ENCODE results near the gene SLFN12L.
"Not testable (repeated sequence)": the region's sequence is repeated elsewhere in the genome, so short reads cannot be mapped to it uniquely, and the experiment has no call there.

The SLFN12L gene

DNA sequence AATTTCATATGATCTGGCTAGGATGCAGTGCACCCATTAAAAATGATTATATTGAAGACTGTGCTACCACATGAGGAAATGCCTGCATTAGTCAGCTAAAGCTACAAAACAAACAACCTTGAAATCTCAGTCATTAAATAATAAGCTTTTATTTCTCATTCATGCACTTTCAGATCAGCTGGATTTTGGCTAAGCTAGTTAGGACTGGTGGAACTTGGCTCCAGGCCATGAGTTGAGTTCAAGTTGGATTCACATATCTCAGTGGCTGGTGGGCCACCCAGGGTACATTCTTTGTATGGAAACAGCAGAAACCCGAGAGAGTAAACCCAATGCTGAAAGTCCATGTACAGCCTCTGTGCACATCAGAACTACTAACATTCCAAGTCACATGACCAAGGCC, 6.4 kb upstream of the SLFN12L start:
- no peaks in the 10 kb centered on the region for H3K4me1 ChIP-seq (ENCODE audit: control insufficient read depth, insufficient read depth, low read length)
- H3K36me3 ChIP-seq (ENCODE audit: control insufficient read depth, insufficient read depth, low read length): no peaks in the 10 kb centered on the region
- H3K27ac ChIP-seq (ENCODE audit: low read length): no peak overlapping the region
- H3K27me3 ChIP-seq (ENCODE audit: control insufficient read depth, insufficient read depth, low read length): no peaks in the 10 kb centered on the region
- WGBS (ENCODE audit: insufficient coverage, insufficient read length): no CpG with 5 or more reads among the region's 1 CpG
- no peak for DNase-seq (ENCODE audit: low read depth, low spot score)
- H3K4me3 ChIP-seq (ENCODE audit: low read length): no peak overlapping the region
- no peaks in the 10 kb centered on the region for H3K9me3 ChIP-seq (ENCODE audit: control insufficient read depth, insufficient read depth, low read length)

DNA sequence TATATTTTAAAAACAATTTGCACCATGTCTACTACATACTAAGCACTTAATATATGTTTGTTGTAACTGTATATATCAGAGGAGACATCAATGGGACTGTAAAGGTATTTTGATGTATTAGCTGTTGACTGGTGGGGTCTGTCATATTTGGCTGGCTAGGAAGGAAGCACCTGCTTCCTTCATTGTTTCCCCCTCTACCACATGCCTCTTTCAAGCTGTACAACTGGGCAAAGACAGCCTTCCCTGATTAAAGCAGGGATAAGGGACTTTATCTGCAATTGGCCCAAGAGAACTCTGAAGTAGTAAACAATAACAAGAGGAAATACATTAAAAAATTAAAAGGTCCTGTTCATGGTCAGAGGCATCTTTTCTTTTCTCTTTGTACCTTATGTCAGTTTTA, 5.5 kb upstream of the SLFN12L start:
- Histone ChIP-seq H3K9me3 (ENCODE audit: control insufficient read depth, insufficient read depth, low read length) (no peaks in the 10 kb centered on the region), H3K4me3 (ENCODE audit: low read length) (no peak overlapping the region), H3K27me3 (ENCODE audit: control insufficient read depth, insufficient read depth, low read length) (no peaks in the 10 kb centered on the region), H3K36me3 (ENCODE audit: control insufficient read depth, insufficient read depth, low read length) (no peaks in the 10 kb centered on the region), H3K27ac (ENCODE audit: low read length) (no peak overlapping the region), H3K4me1 (ENCODE audit: control insufficient read depth, insufficient read depth, low read length) (no peaks in the 10 kb centered on the region)
- DNase-seq (ENCODE audit: low read depth, low spot score): no peak

DNA sequence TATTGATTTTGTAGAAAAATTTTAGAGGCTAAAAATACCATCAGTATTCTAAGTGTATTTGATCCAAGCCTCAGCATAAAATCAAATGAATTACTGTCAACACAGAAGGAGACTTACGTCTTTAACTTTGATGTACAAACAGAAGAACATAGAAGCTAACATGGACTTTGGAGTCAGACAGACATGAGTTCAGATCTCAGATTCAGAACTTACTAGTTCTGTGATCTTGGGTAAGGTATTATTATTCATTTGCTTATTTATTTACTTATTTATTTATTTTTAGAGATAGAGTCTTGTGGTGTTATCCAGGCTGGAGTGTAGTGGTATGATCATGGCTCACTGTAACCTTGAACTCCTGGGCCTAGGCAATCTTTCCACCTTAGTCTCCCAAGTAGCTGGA, 4.0 kb upstream of the SLFN12L start:
- no peaks in the 10 kb centered on the region for H3K9me3 ChIP-seq (ENCODE audit: control insufficient read depth, insufficient read depth, low read length)
- H3K36me3 ChIP-seq (ENCODE audit: control insufficient read depth, insufficient read depth, low read length): no peaks in the 10 kb centered on the region
- H3K27ac ChIP-seq (ENCODE audit: low read length): no peak overlapping the region
- no peaks in the 10 kb centered on the region for H3K4me1 ChIP-seq (ENCODE audit: control insufficient read depth, insufficient read depth, low read length)
- no peak overlapping the region for H3K4me3 ChIP-seq (ENCODE audit: low read length)
- WGBS (ENCODE audit: insufficient coverage, insufficient read length): no CpG with 5 or more reads among the region's 1 CpG
- no peak for DNase-seq (ENCODE audit: low read depth, low spot score)
- H3K27me3 ChIP-seq (ENCODE audit: control insufficient read depth, insufficient read depth, low read length): no peaks in the 10 kb centered on the region

DNA sequence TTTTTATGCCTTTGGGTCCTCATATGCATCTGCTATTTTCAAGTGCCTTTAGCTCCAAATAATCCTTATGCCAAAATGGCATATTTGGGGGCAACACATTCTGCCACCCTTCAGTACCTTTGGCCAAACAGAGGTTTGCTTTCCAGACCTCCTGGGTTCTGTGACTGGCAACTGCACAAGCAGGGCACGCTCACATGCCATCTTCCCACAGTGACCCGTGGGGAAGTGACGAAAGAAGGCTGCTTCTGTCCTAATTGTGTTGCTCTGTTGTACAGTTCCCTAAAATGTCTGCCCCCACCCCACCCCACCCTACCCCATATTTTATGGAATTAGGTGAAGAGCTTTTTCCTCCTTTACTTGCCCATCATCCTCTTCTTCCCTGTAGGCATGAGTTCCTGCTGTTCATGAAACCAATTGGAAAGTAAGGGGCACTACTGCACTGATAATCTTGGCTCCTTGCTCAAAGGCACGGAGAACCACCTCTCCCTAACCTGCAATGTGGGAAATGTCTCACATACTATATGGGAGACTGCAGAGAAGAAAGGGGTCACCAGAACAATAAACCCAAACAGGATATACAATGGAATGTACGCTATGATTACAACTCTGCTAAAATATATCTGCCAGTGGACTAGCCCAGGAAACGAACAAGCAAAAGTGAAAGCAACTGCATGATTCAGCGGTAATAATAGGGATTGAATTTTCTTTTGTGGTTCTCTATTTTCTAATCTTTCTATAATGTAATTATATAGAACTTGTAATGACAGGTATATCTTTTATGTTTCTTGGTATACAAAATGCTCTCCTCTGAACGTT, 3.3 kb upstream of the SLFN12L start:
- H3K27me3 ChIP-seq (ENCODE audit: control insufficient read depth, insufficient read depth, low read length): no peaks in the 10 kb centered on the region
- H3K36me3 ChIP-seq (ENCODE audit: control insufficient read depth, insufficient read depth, low read length): no peaks in the 10 kb centered on the region
- H3K27ac ChIP-seq (ENCODE audit: low read length): no peak overlapping the region
- no peaks in the 10 kb centered on the region for H3K9me3 ChIP-seq (ENCODE audit: control insufficient read depth, insufficient read depth, low read length)
- DNase-seq (ENCODE audit: low read depth, low spot score): no peak
- no peak overlapping the region for H3K4me3 ChIP-seq (ENCODE audit: low read length)
- H3K4me1 ChIP-seq (ENCODE audit: control insufficient read depth, insufficient read depth, low read length): no peaks in the 10 kb centered on the region
- WGBS (ENCODE audit: insufficient coverage, insufficient read length): no CpG with 5 or more reads among the region's 8 CpGs

DNA sequence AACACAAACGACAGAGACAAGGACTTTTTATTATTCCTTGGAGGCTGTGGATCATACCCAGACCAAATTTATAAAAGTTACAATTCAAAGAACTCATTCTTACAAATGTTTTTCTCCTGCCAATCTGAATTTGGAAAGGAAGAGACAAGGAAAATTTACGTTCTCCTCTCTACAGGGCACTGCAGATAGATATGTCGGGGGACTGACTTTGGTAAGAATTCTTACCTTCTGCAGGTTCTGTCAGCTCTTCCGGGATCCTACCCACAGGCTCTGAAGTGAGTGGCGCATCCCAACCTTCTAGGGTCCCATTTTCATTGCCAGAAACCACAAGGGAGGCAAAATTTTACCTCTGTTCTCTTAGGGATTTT, 2.2 kb upstream of the SLFN12L start:
- H3K4me3 ChIP-seq (ENCODE audit: low read length): no peak overlapping the region
- no peak for DNase-seq (ENCODE audit: low read depth, low spot score)
- no CpG with 5 or more reads among the region's 5 CpGs for WGBS (ENCODE audit: insufficient coverage, insufficient read length)
- H3K36me3 ChIP-seq (ENCODE audit: control insufficient read depth, insufficient read depth, low read length): no peaks in the 10 kb centered on the region
- no peaks in the 10 kb centered on the region for H3K4me1 ChIP-seq (ENCODE audit: control insufficient read depth, insufficient read depth, low read length)
- H3K9me3 ChIP-seq (ENCODE audit: control insufficient read depth, insufficient read depth, low read length): no peaks in the 10 kb centered on the region
- H3K27ac ChIP-seq (ENCODE audit: low read length): no peak overlapping the region
- no peaks in the 10 kb centered on the region for H3K27me3 ChIP-seq (ENCODE audit: control insufficient read depth, insufficient read depth, low read length)

DNA sequence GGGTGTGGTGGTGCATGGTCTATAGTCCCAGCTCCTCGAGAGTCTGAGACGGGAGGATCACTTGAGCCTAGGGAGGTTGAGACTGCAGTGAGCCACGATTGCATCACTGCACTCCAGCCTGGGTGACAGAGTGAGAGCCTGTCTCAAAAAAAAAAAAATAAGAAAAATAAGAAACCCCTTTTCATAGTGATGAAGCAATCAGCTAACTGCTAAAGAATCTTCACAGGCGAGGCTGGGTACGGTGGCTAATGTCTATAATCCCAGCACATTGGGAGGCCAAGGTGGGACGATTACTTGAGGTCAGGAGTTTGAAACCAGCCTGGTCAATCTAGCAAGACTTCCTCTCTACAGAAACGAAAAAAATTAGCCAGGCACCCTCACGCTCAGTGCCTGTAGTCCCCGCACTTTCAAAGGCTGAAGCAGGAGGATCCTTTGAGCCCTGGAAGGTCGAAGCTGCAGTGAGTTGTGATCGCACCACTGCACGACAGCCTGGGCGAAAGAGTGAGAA, 760 bp downstream of the SLFN12L start:
- Histone ChIP-seq H3K4me3 (ENCODE audit: low read length) (no peak overlapping the region), H3K27ac (ENCODE audit: low read length) (no peak overlapping the region), H3K27me3 (ENCODE audit: control insufficient read depth, insufficient read depth, low read length) (no peaks in the 10 kb centered on the region), H3K9me3 (ENCODE audit: control insufficient read depth, insufficient read depth, low read length) (no peaks in the 10 kb centered on the region), H3K4me1 (ENCODE audit: control insufficient read depth, insufficient read depth, low read length) (no peaks in the 10 kb centered on the region), H3K36me3 (ENCODE audit: control insufficient read depth, insufficient read depth, low read length) (no peaks in the 10 kb centered on the region)
- no peak for DNase-seq (ENCODE audit: low read depth, low spot score)
- WGBS (ENCODE audit: insufficient coverage, insufficient read length): no CpG with 5 or more reads among the region's 13 CpGs

DNA sequence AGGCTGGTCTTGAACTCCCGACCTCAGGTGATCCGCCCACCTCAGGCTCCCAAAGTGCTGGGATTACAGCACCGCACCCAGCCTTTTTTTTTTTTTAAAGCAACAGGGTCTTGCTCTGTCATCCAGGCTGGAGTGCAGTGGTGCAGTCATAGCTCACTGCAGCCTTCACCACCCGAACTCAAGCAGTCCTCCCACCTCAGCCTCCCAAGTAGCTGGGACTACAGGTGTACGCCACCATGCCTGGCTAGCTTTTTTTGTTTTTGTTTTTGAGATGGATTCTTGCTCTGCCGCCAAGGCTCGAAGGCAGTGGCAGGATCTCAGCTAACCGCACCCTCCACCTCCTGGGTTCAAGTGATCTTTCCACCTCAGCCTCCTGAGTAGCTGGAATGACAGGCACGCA, 2.1 kb downstream of the SLFN12L start:
- DNase-seq (ENCODE audit: low read depth, low spot score); H3K9me3 ChIP-seq (ENCODE audit: control insufficient read depth, insufficient read depth, low read length); H3K27me3 ChIP-seq (ENCODE audit: control insufficient read depth, insufficient read depth, low read length); H3K4me3 ChIP-seq (ENCODE audit: low read length); H3K36me3 ChIP-seq (ENCODE audit: control insufficient read depth, insufficient read depth, low read length); H3K4me1 ChIP-seq (ENCODE audit: control insufficient read depth, insufficient read depth, low read length); H3K27ac ChIP-seq (ENCODE audit: low read length): not testable (repeated sequence)
- WGBS (ENCODE audit: insufficient coverage, insufficient read length): no CpG with 5 or more reads among the region's 9 CpGs

DNA sequence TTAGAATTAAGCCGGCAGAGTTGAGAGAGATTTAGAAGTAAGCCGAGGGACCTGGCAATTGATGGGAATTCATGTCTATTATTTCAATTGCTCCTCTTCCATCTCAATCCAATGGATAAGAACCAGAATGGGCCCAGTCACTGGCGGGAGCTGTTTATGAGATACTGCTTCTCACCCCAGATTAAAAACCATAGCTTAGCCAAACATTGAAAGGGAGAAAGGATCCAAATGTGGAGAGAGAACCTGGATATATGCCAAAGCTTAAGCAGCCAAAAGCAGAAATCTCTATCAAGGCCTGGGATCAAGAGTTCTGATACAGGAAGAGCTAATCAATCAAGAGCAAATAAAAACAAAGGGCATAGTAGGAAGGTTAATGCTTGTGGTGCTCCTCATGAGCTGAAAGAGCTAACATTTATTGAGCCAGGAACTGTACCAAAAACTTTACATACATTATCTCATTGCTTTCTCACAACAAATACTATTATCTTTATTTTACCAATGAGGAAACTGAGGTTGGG, 2.8 kb downstream of the SLFN12L start:
- H3K9me3 ChIP-seq (ENCODE audit: control insufficient read depth, insufficient read depth, low read length): no peaks in the 10 kb centered on the region
- no peak for DNase-seq (ENCODE audit: low read depth, low spot score)
- H3K27me3 ChIP-seq (ENCODE audit: control insufficient read depth, insufficient read depth, low read length): no peaks in the 10 kb centered on the region
- WGBS (ENCODE audit: insufficient coverage, insufficient read length): no CpG with 5 or more reads among the region's 3 CpGs
- H3K36me3 ChIP-seq (ENCODE audit: control insufficient read depth, insufficient read depth, low read length): no peaks in the 10 kb centered on the region
- H3K4me3 ChIP-seq (ENCODE audit: low read length): no peak overlapping the region
- no peaks in the 10 kb centered on the region for H3K4me1 ChIP-seq (ENCODE audit: control insufficient read depth, insufficient read depth, low read length)
- no peak overlapping the region for H3K27ac ChIP-seq (ENCODE audit: low read length)

DNA sequence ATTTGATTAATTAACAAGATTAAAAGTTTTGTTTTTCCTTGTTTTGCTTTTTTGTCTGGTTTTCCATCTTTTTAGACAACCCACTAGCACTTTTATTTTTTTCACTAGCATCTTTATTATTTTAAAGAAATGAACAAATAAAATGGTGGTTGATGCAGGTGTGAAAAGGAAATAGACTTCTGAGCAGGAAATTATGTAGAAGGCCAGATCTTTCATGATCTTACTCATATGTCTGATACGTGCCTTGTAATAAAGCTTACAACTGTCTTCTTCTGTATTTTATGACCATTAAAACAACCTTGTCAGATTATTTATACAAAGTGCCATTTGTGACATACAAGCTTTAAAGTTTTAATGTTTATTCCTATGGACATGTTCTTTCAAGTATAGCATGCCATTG, 6.3 kb downstream of the SLFN12L start:
- WGBS (ENCODE audit: insufficient coverage, insufficient read length): no CpG with 5 or more reads among the region's 1 CpG
- Histone ChIP-seq H3K9me3 (ENCODE audit: control insufficient read depth, insufficient read depth, low read length) (no peaks in the 10 kb centered on the region), H3K4me3 (ENCODE audit: low read length) (no peak overlapping the region), H3K36me3 (ENCODE audit: control insufficient read depth, insufficient read depth, low read length) (no peaks in the 10 kb centered on the region), H3K27me3 (ENCODE audit: control insufficient read depth, insufficient read depth, low read length) (no peaks in the 10 kb centered on the region), H3K27ac (ENCODE audit: low read length) (no peak overlapping the region), H3K4me1 (ENCODE audit: control insufficient read depth, insufficient read depth, low read length) (no peaks in the 10 kb centered on the region)
- no peak for DNase-seq (ENCODE audit: low read depth, low spot score)

DNA sequence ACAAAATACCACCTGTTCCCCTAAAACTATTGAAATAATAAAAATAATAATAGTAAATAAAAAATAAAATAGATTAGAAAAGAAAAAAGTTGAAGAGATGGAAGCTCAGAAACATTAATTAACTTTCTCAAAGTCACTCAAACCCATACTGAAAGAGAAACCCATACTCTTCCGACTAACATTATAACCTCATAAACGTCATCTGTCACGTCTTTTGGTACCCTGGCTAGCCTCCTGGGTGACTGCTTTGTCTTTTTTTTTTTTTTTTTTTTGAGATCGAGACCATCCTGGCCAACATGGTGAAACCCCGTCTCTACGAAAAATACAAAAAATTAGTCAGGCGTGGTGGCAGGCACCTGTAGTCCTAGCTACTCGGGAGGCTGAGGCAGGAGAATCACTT, 7.6 kb downstream of the SLFN12L start:
- Histone ChIP-seq H3K4me1 (ENCODE audit: control insufficient read depth, insufficient read depth, low read length) (no peaks in the 10 kb centered on the region), H3K9me3 (ENCODE audit: control insufficient read depth, insufficient read depth, low read length) (no peaks in the 10 kb centered on the region), H3K27me3 (ENCODE audit: control insufficient read depth, insufficient read depth, low read length) (no peaks in the 10 kb centered on the region), H3K27ac (ENCODE audit: low read length) (no peak overlapping the region), H3K4me3 (ENCODE audit: low read length) (no peak overlapping the region), H3K36me3 (ENCODE audit: control insufficient read depth, insufficient read depth, low read length) (no peaks in the 10 kb centered on the region)
- WGBS (ENCODE audit: insufficient coverage, insufficient read length): 100% methylated on average over 2 of the region's 8 CpGs
- no peak for DNase-seq (ENCODE audit: low read depth, low spot score)

DNA sequence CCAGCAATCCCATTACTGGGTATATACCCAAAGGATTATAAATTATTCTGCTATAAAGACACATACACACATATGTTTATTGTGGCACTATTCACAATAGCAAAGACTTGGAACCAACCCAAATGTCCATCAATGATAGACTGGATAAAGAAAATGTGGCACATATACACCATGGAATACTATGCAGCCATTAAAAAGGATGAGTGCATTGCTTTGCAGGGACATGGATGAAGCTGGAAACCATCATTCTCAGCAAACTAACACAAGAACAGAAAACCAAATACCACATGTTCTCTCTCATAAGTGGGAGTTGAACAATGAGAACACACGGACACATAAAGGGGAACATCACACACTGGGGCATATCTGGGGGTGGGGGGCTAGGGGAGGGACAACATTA, 8.2 kb downstream of the SLFN12L start:
- DNase-seq (ENCODE audit: low read depth, low spot score); H3K27me3 ChIP-seq (ENCODE audit: control insufficient read depth, insufficient read depth, low read length); H3K27ac ChIP-seq (ENCODE audit: low read length); H3K4me1 ChIP-seq (ENCODE audit: control insufficient read depth, insufficient read depth, low read length); H3K36me3 ChIP-seq (ENCODE audit: control insufficient read depth, insufficient read depth, low read length); H3K9me3 ChIP-seq (ENCODE audit: control insufficient read depth, insufficient read depth, low read length); H3K4me3 ChIP-seq (ENCODE audit: low read length): not testable (repeated sequence)
- WGBS (ENCODE audit: insufficient coverage, insufficient read length): no CpG with 5 or more reads among the region's 1 CpG

Data from iPS DF 6.9 (cell line).